HepG2 (cell line): ENCODE measurements around the gene PRMT7. TPM values are rescaled to one million over a fixed set of nuclear protein-coding genes. Genes with fewer than 3 reads are reported as not detected.

Source experiments
- ATM ChIP-seq: fragments of 450-650 bp; IDR thresholded peaks from 2 replicates; pipeline ENCODE4 v1.7.1; 2017; ENCODE audit warnings: mild to moderate bottlenecking, borderline replicate concordance
- CHD2 ChIP-seq: IDR thresholded peaks from 2 replicates; pipeline ENCODE4 v1.6.1; 2011; ENCODE audit warnings: low read depth, low read length, improper control_type of control experiment
- FOSL2 ChIP-seq: sonication (generic); formaldehyde crosslinking; IDR thresholded peaks from 2 replicates; pipeline ENCODE4 v1.4.0; 2020; ENCODE audit warnings: missing genetic modification reagents
- FOXA3 ChIP-seq: IDR thresholded peaks from 2 replicates; pipeline ENCODE4 v1.6.1; 2016; ENCODE audit warnings: missing genetic modification reagents, missing compliant biosample characterization
- FOXK1 ChIP-seq: sonication (generic); formaldehyde crosslinking; IDR thresholded peaks from 2 replicates; pipeline ENCODE4 v1.4.0; 2020; ENCODE audit warnings: low read depth, missing genetic modification reagents, borderline replicate concordance
- GLI4 ChIP-seq: sonication (generic); formaldehyde crosslinking; IDR thresholded peaks from 2 replicates; pipeline ENCODE4 v1.5.1; 2020; ENCODE audit warnings: missing genetic modification reagents, mild to moderate bottlenecking, moderate library complexity, borderline replicate concordance
- HDAC6 ChIP-seq: fragments of 200-600 bp; sonication (generic); IDR thresholded peaks from 2 replicates; pipeline ENCODE4 v1.7.0; 2017; ENCODE audit warnings: mild to moderate bottlenecking, antibody characterized with exemption, low read length, low read depth
- HNRNPL ChIP-seq: fragments of 200-400 bp; formaldehyde crosslinking; IDR thresholded peaks from 2 replicates; pipeline ENCODE4 v1.6.1; 2017; ENCODE audit warnings: mild to moderate bottlenecking, low read depth, low read length
- IRX3 ChIP-seq: sonication (generic); formaldehyde crosslinking; IDR thresholded peaks from 2 replicates; pipeline ENCODE4 v1.8.1; 2023; ENCODE audit warnings: mild to moderate bottlenecking, low read depth, missing genetic modification reagents, borderline replicate concordance
- NCOA2 ChIP-seq: sonication (generic); formaldehyde crosslinking; IDR thresholded peaks from 2 replicates; pipeline ENCODE4 v1.8.0; 2022; ENCODE audit warnings: inconsistent platforms
- SMARCE1 ChIP-seq: fragments of 450-650 bp; IDR thresholded peaks from 2 replicates; pipeline ENCODE4 v1.6.1; 2017; ENCODE audit warnings: borderline replicate concordance
- U2AF1 ChIP-seq: fragments of 200-400 bp; formaldehyde crosslinking; optimal IDR thresholded peaks from 2 replicates; pipeline ENCODE3; 2017; ENCODE audit warnings: mild to moderate bottlenecking, low read depth, low read length
- ZC3H13 ChIP-seq: sonication (generic); formaldehyde crosslinking; IDR thresholded peaks from 2 replicates; pipeline ENCODE4 v1.8.1; 2023; ENCODE audit warnings: mild to moderate bottlenecking, missing genetic modification reagents, moderate library complexity
- ZFX ChIP-seq: sonication (generic); formaldehyde crosslinking; IDR thresholded peaks from 2 replicates; pipeline ENCODE4 v1.4.0; 2020; ENCODE audit warnings: mild to moderate bottlenecking, low read depth, missing genetic modification reagents, moderate library complexity
- ZNF460 ChIP-seq: sonication (generic); formaldehyde crosslinking; IDR thresholded peaks from 2 replicates; pipeline ENCODE4 v1.5.1; 2020; ENCODE audit warnings: missing genetic modification reagents, mild to moderate bottlenecking, borderline replicate concordance
- ZSCAN25 ChIP-seq: sonication (generic); formaldehyde crosslinking; IDR thresholded peaks from 2 replicates; pipeline ENCODE4 v1.8.0; 2022; ENCODE audit warnings: mild to moderate bottlenecking, missing genetic modification reagents
- polyA plus RNA-seq, 8 experiments: library from polyadenylated mRNA; depleted of rRNA in 3 of 8; stranded (reverse) in 7 of 8; unstranded in 1 of 8; fragments of >200 nt; fragmentation: Illumina TruSeq in 4 of 8; extraction: Trizol in 4 of 8; gene quantifications; 2 replicates each; pipeline versions ENCODE4 v1.2.1 to v1.2.3, GENCODE V29; 2011 to 2016; ENCODE audit warnings: low read depth in 4 of 8, missing spikeins in 1 of 8, mixed read lengths in 1 of 8; ENCODE audit not compliant: insufficient read depth in 1 of 8
- total RNA-seq, 5 experiments: library from RNA; depleted of rRNA; stranded (reverse); fragments of >200 nt; fragmentation: Illumina TruSeq; extraction: Trizol; gene quantifications; 2 replicates each; pipeline ENCODE4 v1.2.3, GENCODE V29; 2016; ENCODE audit warnings: low read depth in 1 of 5
- TF ChIP-seq, protein P1 (sequence below): sonication (generic); formaldehyde crosslinking; IDR thresholded peaks from 2 replicates; pipeline ENCODE4 v1.8.0; 2022; ENCODE audit warnings: missing genetic modification reagents, mild to moderate bottlenecking, inconsistent platforms, borderline replicate concordance
- TF ChIP-seq, protein P2 (sequence below): sonication (generic); formaldehyde crosslinking; IDR thresholded peaks from 2 replicates; pipeline ENCODE4 v1.8.0; 2022; ENCODE audit warnings: missing genetic modification reagents, low read depth, mild to moderate bottlenecking, borderline replicate concordance
- TF ChIP-seq, protein P3 (sequence below): sonication (generic); formaldehyde crosslinking; IDR thresholded peaks from 2 replicates; pipeline ENCODE4 v1.5.0; 2020; ENCODE audit warnings: mild to moderate bottlenecking, missing genetic modification reagents
- TF ChIP-seq, protein P4 (sequence below): sonication (generic); formaldehyde crosslinking; IDR thresholded peaks from 2 replicates; pipeline ENCODE4 v1.5.0; 2020; ENCODE audit warnings: missing genetic modification reagents
- TF ChIP-seq, protein P5 (sequence below): sonication (generic); formaldehyde crosslinking; IDR thresholded peaks from 2 replicates; pipeline ENCODE4 v1.5.1; 2020; ENCODE audit warnings: mild to moderate bottlenecking, missing genetic modification reagents, moderate library complexity
- TF ChIP-seq, protein P6 (sequence below): sonication (generic); formaldehyde crosslinking; IDR thresholded peaks from 2 replicates; pipeline ENCODE4 v1.8.1; 2023; ENCODE audit warnings: mild to moderate bottlenecking, missing genetic modification reagents, borderline replicate concordance

Gene PRMT7
- total and polyA plus RNA-seq, 2 of the 13 experiments (the other 11 are each of a cell fraction or from before 2014, with no cell fraction given): 47.5 to 55.0 TPM

DNA sequence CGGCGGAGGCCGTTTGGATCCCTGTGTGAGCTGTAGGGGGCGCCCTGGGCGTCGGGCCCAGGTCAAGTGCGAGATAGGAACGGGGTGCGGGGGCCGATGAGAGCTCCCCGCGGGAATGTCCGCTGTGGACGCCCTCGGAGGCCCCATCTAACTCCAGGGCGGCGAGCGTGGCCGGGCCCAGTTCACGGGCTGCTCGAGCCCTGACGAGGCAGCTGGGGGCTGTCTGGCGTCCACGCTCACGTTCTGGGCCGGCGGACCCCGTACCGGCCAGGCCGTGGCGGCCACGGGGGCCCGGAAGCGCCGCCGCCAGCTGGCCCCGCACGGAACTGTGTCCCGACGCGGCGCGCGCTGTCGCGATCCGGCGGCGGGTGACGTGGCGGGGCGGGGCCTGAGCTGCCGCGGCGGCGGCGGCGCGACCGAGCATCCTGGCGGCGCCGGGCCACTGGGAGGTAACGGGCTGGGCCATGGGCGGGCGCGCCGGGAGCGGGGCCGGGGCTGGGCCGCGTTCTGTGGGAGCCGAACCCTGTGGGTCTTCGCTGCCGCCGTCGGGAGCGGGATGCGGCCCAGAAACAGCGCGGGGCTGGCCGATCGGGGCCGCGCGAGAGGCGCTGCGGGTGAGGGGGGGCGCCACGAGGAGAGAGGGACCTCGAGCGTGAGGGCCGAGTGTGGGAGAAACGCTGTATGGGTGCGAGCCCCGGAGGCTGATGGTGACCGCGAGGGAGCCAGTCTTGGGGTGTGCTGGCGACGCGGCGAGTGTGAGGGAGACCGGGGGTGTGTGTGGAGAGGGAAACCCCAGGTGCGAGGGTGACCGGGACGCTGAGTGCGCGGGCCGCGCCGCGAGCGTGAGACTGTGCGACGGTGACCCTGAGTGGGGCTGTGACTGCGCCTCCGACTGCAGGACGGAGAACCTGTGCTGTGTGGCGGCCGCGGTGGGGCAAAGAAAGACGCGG, 46.4 kb upstream of the PRMT7 start, which contains the start of gene SLC7A6 (continued):
- no peak for TF ChIP-seq ZC3H13 (CRISPR knock-in tag)
- TF ChIP-seq HDAC6: no peak
- no peak for TF ChIP-seq SMARCE1
- no peak for TF ChIP-seq ZNF460
- TF ChIP-seq IRX3: peak; percentile 85; the same call in 1 of the 2 replicates
- TF ChIP-seq, protein P1, sequence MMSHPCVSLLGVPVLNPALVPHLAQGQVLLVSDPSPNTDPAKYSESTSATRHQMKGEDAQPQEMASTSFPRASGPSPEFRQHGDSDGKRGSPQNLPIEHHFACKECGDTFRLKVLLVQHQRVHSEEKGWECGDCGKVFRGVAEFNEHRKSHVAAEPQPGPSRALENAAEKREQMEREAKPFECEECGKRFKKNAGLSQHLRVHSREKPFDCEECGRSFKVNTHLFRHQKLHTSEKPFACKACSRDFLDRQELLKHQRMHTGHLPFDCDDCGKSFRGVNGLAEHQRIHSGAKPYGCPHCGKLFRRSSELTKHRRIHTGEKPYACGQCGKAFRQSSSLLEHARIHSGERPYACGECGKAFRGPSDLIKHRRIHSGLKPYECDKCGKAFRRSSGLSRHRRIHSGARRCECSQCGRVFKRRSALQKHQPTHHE: no peak
- TF ChIP-seq GLI4 (CRISPR knock-in tag): no peak
- TF ChIP-seq NCOA2: no peak; the same call in 1 of the 2 replicates
- TF ChIP-seq, protein P2, sequence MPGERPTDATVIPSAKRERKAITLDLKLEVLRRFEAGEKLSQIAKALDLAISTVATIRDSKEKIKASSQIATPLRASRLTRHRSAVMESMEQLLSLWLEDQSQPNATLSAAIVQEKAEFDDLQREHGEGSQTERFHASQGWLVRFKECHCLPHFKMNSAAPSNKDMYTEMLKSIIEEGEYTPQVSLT (CRISPR knock-in tag): no peak; the same call in 1 of the 2 replicates
- TF ChIP-seq ZFX: peak; percentile 84
- no peak for TF ChIP-seq HNRNPL
- TF ChIP-seq, protein P3, sequence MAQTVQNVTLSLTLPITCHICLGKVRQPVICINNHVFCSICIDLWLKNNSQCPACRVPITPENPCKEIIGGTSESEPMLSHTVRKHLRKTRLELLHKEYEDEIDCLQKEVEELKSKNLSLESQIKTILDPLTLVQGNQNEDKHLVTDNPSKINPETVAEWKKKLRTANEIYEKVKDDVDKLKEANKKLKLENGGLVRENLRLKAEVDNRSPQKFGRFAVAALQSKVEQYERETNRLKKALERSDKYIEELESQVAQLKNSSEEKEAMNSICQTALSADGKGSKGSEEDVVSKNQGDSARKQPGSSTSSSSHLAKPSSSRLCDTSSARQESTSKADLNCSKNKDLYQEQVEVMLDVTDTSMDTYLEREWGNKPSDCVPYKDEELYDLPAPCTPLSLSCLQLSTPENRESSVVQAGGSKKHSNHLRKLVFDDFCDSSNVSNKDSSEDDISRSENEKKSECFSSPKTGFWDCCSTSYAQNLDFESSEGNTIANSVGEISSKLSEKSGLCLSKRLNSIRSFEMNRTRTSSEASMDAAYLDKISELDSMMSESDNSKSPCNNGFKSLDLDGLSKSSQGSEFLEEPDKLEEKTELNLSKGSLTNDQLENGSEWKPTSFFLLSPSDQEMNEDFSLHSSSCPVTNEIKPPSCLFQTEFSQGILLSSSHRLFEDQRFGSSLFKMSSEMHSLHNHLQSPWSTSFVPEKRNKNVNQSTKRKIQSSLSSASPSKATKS (CRISPR knock-in tag): peak; percentile 24; the same call in 1 of the 2 replicates
- TF ChIP-seq FOXA3: no peak
- no peak for TF ChIP-seq U2AF1
- no peak; the same call in 1 of the 2 replicates for TF ChIP-seq FOXK1
- peak; percentile 68 for TF ChIP-seq CHD2
- TF ChIP-seq, protein P4, sequence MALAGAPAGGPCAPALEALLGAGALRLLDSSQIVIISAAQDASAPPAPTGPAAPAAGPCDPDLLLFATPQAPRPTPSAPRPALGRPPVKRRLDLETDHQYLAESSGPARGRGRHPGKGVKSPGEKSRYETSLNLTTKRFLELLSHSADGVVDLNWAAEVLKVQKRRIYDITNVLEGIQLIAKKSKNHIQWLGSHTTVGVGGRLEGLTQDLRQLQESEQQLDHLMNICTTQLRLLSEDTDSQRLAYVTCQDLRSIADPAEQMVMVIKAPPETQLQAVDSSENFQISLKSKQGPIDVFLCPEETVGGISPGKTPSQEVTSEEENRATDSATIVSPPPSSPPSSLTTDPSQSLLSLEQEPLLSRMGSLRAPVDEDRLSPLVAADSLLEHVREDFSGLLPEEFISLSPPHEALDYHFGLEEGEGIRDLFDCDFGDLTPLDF (CRISPR knock-in tag): no peak
- TF ChIP-seq, protein P5, sequence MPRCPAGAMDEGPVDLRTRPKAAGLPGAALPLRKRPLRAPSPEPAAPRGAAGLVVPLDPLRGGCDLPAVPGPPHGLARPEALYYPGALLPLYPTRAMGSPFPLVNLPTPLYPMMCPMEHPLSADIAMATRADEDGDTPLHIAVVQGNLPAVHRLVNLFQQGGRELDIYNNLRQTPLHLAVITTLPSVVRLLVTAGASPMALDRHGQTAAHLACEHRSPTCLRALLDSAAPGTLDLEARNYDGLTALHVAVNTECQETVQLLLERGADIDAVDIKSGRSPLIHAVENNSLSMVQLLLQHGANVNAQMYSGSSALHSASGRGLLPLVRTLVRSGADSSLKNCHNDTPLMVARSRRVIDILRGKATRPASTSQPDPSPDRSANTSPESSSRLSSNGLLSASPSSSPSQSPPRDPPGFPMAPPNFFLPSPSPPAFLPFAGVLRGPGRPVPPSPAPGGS (CRISPR knock-in tag): no peak
- 0 out of 2 replicates have a peak, but pooled peaks have one; percentile 12 for TF ChIP-seq ZSCAN25
- TF ChIP-seq ATM: no peak
- TF ChIP-seq FOSL2 (CRISPR knock-in tag): peak; percentile 45
- TF ChIP-seq, protein P6, sequence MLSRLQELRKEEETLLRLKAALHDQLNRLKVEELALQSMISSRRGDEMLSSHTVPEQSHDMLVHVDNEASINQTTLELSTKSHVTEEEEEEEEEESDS (CRISPR knock-in tag): no peak
